NCI-H2171 (cell line): ENCODE data around the gene LMAN2.
"Not testable (repeated sequence)": the region's sequence is repeated elsewhere in the genome, so short reads cannot be mapped to it uniquely, and the experiment has no call there.

Source experiments
- DNase-seq: peaks from one replicate; lab custom pipeline; 2025; lab: John Stamatoyannopoulos, UW

The LMAN2 gene

GRCh38 chr5:177346820-177347219, 4.6 kb downstream of the LMAN2 start:
- DNase-seq: no peak

- DNase-seq: no peak
These were observed 6.6 kb downstream of the LMAN2 start for GRCh38 chr5:177344891-177345290.

- DNase-seq: no peak
These were observed 7.7 kb downstream of the LMAN2 start for GRCh38 chr5:177343777-177344176.

- not testable (repeated sequence) for DNase-seq
These were observed 8.5 kb downstream of the LMAN2 start for GRCh38 chr5:177343000-177343399.

GRCh38 chr5:177339107-177339638, 12.3 kb downstream of the LMAN2 start:
- no peak for DNase-seq

- DNase-seq: no peak
These were observed 13.0 kb downstream of the LMAN2 start for GRCh38 chr5:177338251-177339106.

- DNase-seq: no peak
These were observed 14.6 kb downstream of the LMAN2 start for GRCh38 chr5:177336603-177337494.

- no peak for DNase-seq
These were observed 15.4 kb downstream of the LMAN2 start for GRCh38 chr5:177336112-177336511.

- DNase-seq: no peak
These were observed 15.8 kb downstream of the LMAN2 start for GRCh38 chr5:177335701-177336065.

- no peak for DNase-seq
These were observed 16.4 kb downstream of the LMAN2 start for GRCh38 chr5:177334781-177335700.

- DNase-seq: no peak
These were observed 17.3 kb downstream of the LMAN2 start for GRCh38 chr5:177334155-177334551.

- DNase-seq: no peak
These were observed 17.9 kb downstream of the LMAN2 start for GRCh38 chr5:177333420-177334154.

- DNase-seq: no peak
These were observed 18.6 kb downstream of the LMAN2 start for GRCh38 chr5:177332896-177333260.

- no peak for DNase-seq
These were observed 19.2 kb downstream of the LMAN2 start for GRCh38 chr5:177332031-177332895.

- DNase-seq: no peak
These were observed 20.3 kb downstream of the LMAN2 start for GRCh38 chr5:177330991-177331842.

GRCh38 chr5:177329883-177330282, 21.6 kb downstream of the LMAN2 start:
- DNase-seq: no peak

GRCh38 chr5:177328545-177329231, 22.8 kb downstream of the LMAN2 start:
- no peak for DNase-seq
